GM18858 (cell line): ENCODE measurements around the gene ACSL6.

Source experiments
- ATAC-seq: cut with Tn5 transposase; IDR thresholded peaks from one replicate; pipeline ENCODE4 v1.9.1; 2021; ENCODE audit not compliant: unreplicated experiment

ACSL6 gene

GRCh38 chr5:132049559-132049958, 38.1 kb upstream of the ACSL6 start:
- no peak for ATAC-seq

DNA sequence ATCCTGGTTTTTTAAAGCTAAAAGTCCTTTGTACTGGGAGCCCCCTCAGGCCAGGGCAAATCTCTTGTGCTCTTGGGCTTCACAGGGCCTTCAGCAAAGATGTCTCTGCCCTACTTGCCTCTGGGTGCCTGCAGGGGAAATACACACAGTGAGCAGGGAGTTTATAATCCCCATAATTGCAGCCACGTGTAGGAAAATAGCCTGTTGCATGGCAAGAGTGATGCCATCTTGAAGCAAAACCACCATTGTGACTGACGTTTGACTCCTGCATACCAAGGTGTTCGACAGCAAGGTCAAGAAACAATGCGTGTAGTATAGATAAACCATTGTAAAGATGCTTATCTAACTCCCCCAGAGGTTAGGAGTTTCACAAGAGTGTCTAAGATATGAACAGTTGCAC, 37.6 kb upstream of the ACSL6 start:
- no peak for ATAC-seq

- no peak for ATAC-seq
Measured at GRCh38 chr5:132046880-132047299, 35.4 kb upstream of the ACSL6 start.

DNA sequence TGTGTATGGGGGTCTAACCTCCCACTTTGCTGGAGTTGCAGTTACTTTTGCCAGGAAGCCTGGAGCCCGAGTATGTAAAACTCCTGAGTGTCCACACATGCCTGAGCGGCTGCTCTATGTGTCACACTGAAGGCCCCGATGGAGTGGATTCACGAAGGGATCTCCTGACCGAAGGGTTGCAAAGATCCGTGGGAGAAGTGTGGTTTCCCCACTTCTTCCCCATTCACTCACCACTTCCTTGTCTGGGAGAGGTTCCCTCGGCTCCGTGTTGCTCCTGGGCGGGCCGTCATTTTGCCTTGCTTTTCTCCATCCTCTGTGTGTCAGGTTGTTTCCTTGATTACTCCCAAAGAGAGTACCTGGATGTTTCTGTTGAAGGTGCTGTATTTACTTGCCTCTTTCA, 32.7 kb upstream of the ACSL6 start:
- ATAC-seq: no peak

GRCh38 chr5:132037353-132037752, 25.9 kb upstream of the ACSL6 start:
- no peak for ATAC-seq

DNA sequence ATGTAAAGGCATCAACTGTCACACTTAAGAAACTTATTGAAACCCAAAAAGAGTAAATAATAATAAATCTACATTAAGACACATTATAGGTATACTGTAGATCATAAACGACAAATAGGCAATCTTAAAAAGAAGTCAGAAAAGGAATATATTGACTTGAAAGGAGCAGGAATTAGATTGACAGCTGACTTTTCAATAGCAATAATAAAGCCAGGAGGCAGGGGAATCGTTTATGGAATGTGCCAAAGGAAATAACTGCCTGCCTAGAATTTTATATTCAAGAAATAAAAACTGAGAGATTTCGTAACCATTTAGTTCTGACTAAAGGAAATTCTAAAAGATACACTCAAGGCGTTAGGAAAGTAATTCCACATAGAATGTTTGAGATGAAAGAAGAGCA, 21.7 kb upstream of the ACSL6 start:
- no peak for ATAC-seq

GRCh38 chr5:132032196-132032595, 20.7 kb upstream of the ACSL6 start:
- ATAC-seq: no peak

DNA sequence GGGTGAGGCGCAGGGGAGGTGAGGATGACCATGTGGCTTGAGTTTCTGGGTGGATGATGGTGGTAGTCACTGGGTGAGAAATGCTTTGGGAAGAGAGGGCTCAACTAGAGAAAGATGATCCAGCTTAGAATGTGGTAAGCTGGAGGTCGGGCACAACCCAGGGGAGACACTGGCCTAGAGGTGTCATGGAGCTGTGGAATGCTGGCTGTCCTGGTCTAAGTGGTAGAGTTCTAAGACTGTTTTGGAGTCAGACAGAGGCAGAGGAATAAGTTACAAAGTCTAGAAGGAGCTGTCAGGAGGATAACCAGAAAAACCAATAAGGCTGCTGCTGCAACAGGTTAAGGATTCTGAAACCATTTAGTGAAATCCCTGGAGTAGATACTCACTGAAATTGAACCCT, 19.2 kb upstream of the ACSL6 start:
- no peak for ATAC-seq

DNA sequence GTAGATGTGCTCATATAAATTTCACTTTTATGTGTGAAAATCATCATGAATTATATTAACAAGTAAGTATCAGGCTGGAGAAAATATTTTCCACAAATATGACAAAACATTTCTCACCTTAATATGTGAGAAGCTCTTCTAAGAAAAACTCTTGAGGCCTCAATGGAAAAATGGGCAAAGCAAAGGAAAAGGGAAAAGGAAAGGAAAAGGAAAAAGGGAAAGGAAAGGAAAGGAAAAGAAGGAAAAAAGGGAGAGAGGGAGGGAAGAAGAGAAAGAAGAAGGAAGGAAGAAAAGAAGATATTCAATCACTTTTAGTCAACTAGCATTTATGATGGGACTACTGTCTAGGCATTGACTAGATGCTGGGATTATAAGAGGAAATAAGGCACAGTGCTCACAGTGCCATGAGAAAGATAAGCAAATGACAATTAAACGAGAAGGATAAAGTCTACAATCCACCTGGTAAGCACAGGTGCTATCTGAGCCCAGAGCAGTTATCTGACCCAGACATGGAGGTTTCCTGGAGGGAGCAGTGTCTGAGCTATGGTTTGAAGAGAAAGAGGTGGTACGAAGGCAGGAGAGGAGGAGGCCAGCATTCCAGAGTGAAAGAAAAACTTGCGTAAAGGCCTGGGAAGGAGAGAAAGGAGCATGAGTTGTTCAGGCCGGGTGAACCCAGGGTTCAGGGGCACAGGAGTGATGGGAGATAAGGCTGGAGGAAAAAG, 18.3 kb upstream of the ACSL6 start:
- no peak for ATAC-seq

- no peak for ATAC-seq
Measured at GRCh38 chr5:132027027-132027426, 15.6 kb upstream of the ACSL6 start.

DNA sequence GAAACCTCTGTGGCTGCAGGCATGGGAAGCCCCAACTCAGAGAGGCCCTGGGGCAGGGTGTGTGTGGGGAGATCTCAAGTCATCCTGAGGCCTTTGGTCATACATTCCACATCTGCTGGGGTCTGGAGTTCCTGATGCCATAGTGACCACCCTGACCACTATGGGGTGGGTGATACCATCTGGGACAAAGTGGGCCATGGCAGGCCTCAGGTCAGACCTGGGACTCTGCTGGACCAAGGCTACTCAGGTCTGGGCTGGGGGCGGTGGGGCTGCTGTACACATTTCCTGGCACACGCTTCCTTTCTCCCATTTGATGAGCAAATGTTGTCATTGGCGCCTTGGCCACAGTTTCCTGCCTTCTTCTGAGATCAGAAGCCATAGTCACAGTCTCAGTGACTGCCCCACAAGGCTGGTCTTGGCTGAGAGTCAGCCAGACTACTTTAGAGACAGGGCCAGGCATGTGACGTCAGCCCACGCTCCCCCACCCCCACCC, 15.1 kb upstream of the ACSL6 start:
- no peak for ATAC-seq

DNA sequence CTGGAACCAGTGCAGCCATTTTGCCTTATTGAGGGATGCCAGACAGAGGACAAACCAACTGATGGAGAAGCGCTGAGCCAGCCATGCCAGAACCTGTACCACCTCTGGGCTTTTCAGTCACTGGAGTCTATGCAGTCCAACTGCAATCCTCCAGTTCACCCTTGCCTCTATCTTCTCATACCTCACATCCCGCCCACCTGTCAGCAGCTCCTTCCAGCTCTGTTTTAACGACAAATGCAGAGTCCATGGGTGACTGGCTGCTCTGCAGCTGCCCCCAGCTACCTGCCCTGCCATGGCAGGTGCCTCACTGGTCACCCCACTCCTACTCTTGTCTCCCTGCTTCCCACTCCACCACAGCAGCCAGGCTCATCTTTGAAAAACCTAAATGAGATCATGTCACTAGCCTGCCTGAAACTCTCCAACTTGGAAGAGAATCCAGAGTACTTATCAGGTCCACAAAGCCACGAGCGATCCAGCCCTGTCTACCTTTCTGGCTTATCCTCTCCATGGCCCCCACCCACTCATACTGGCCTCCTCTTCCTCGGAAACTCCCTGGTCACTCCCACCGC, 14.0 kb upstream of the ACSL6 start:
- ATAC-seq: no peak

DNA sequence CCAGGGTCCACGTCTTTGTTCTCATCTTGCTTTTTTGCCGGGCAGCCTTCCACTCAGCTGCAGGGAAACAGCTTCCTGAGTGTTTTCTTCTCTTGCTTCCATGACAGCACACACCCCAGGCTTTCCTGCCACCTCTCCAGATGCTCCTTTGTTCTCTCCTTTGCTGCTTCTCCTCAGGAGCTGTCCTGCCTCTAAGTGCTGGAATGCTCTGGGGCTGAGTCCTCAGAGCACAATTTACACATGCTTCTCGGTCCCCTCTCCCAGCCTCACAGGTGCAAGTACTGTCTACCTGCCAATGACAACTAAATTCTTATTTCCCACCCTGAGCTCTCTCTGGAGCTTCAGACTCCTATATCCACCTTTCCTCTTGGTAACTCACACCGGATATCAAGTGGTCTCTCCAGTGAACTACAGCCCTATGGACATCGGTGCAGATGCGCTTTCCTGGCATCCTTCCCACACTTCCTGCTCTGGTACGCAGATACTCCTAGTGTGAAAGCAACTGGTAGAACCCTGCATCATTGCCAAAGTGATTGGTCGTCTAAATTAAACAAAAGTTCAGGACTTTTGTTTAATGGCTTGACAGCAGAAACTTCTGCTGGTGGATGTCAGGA, 13.4 kb upstream of the ACSL6 start:
- ATAC-seq: no peak

- ATAC-seq: no peak
Measured at GRCh38 chr5:132024117-132024435, 12.6 kb upstream of the ACSL6 start.

- ATAC-seq: no peak
Measured at GRCh38 chr5:132023258-132024116, 12.0 kb upstream of the ACSL6 start.

GRCh38 chr5:132022737-132023136, 11.3 kb upstream of the ACSL6 start:
- no peak for ATAC-seq

DNA sequence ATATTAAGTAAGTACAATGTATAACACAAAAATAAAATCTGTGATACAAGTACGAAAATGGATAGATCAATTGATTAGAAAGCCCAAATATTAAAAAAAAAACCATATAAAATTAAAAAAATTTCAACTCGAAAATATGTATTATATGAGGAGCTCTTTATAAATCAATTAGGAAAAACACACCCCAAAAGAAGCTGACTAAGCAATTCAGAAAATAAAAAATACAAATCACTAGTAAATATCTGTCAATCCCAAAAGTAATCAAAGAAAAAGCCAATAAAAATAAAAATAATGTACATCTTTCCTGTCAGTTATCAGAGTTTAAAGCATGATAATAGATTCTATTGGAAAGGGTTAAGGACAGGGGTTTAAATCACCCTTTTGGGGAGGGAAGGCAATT, 10.2 kb upstream of the ACSL6 start:
- no peak for ATAC-seq

GRCh38 chr5:132020568-132021339, 9.3 kb upstream of the ACSL6 start:
- ATAC-seq: peak; percentile 9

GRCh38 chr5:132019857-132020555, 8.5 kb upstream of the ACSL6 start:
- ATAC-seq: peak; percentile 97

GRCh38 chr5:132019337-132019736, 7.9 kb upstream of the ACSL6 start:
- no peak for ATAC-seq
